ENCODE data around the gene MALAT1. TPM values are rescaled to one million over a fixed set of nuclear protein-coding genes. Genes with fewer than 3 reads are reported as not detected.

The MALAT1 gene
- total and polyA plus RNA-seq, 10 of the 15 experiments (the other 5 are each of a cell fraction or from before 2014, with no cell fraction given), result 448 to 8,160 (median 2,019) TPM

GRCh38 chr11:65539744-65540289 lies 41.0 kb downstream of the MALAT1 start:
- no TSS peak for BruUV-seq (replicated peaks)
- peak overlapping the region; percentile 62; the same call in 1 of the 2 replicates for H3K9ac ChIP-seq (ENCODE audit: control insufficient read depth, insufficient read depth, low read length)
- H3K4me2 ChIP-seq (ENCODE audit: control insufficient read depth, insufficient read depth), result peak overlapping the region; percentile 97
- DNase-seq (ENCODE audit: low read depth, low spot score), result no peak
- no peak for FAIRE-seq
- SMC1A ChIA-PET (ENCODE audit: uncharacterized antibody, unreplicated experiment), result interaction anchor here (1.0 to 4.1 kb wide), 8 partner anchors 12 to 74 kb away, joined by 3 to 48 read pairs (median 14); partner anchors contain the start of genes EHBP1L1, FAM89B, MAP3K11 and PCNX3
- no peaks in the 10 kb centered on the region for H4K20me1 ChIP-seq (ENCODE audit: control insufficient read depth, insufficient read depth)
- H3K27ac ChIP-seq (ENCODE audit: control insufficient read depth, insufficient read depth), result peak overlapping the region; percentile 53
- 46% methylated on average over 31 of the region's 60 CpGs for WGBS (ENCODE audit: insufficient coverage, insufficient replicate concordance, low lambda C conversion rate, missing lambda C conversion rate)
- H3K9me3 ChIP-seq (replicated peaks; ENCODE audit: control insufficient read depth, insufficient read depth, low read length), result no peaks in the 10 kb centered on the region
- H2AFZ ChIP-seq (ENCODE audit: control insufficient read depth, low read depth, low read length), result peak overlapping the region; percentile 96
- RAD21 ChIA-PET (ENCODE audit: unreplicated experiment), result interaction anchor here (0.5 to 4.1 kb wide), 17 partner anchors 9 to 175 kb away, joined by 3 to 58 read pairs (median 5); partner anchors contain the start of genes EHBP1L1, FAM89B, PCNX3 and RELA
- CTCF ChIA-PET, result interaction anchor here (0.6 to 4.2 kb wide), 21 partner anchors 9 to 256 kb away, joined by 3 to 89 read pairs (median 6); partner anchors contain the start of genes DPF2, FAM89B, KCNK7 and RELA
- POLR2A ChIA-PET, result interaction anchor here (0.6 to 3.7 kb wide), 14 partner anchors 10 to 214 kb away, joined by 3 to 34 read pairs (median 5); partner anchors contain the start of genes EHBP1L1, FAM89B, MAP3K11 and PCNX3
- H3K79me2 ChIP-seq (ENCODE audit: control insufficient read depth, insufficient read depth, low read length), result no peaks in the 10 kb centered on the region
- peaks cover 5% of the 10 kb centered on the region in 2 experiments; a peak in 3 of 4 replicates for H3K36me3 ChIP-seq (ENCODE audit: control insufficient read depth in 2 of 2, insufficient read depth in 2 of 2, low read length in 1 of 2)
- peak overlapping the region; percentile 72 for H3K4me3 ChIP-seq
- peaks cover 6% of the 10 kb centered on the region for H3K4me1 ChIP-seq (ENCODE audit: control insufficient read depth, insufficient read depth, low read length)
- intact Hi-C loops (cut with micrococcal nuclease; ENCODE audit: unreplicated experiment) (loop anchor here (1.0 to 2.0 kb wide), 2 partner anchors 48 to 75 kb away; partner anchors contain the start of genes MAP3K11 and PCNX3), in situ Hi-C loops (cut with MboI) (no loop called here)
- no peaks in the 10 kb centered on the region for H3K27me3 ChIP-seq (replicated peaks in 1 of 2; ENCODE audit: control insufficient read depth in 2 of 2, insufficient read depth in 2 of 2, low read length in 1 of 2)
- ATAC-seq, result peak; percentile 87
- TF ChIP-seq SKIL (IDR thresholded peaks at IDR 0.05; ENCODE audit: low read depth, poor library complexity, severe bottlenecking) (no peak), SMARCA5 (IDR thresholded peaks at IDR 0.05) (no peak), LARP7 (IDR thresholded peaks at IDR 0.05) (peak; percentile 32; the same call in 1 of the 2 replicates), CREB1 (IDR thresholded peaks at IDR 0.05; ENCODE audit: low read depth) (no peak), ZNF687 (IDR thresholded peaks at IDR 0.05) (0 out of 2 replicates have a peak, but pooled peaks have one; percentile 22), MEF2B (IDR thresholded peaks at IDR 0.05; ENCODE audit: partially characterized antibody, poor library complexity, severe bottlenecking) (peak; percentile 1), ZNF217 (IDR thresholded peaks at IDR 0.05) (no peak), ATF7 (IDR thresholded peaks at IDR 0.05; ENCODE audit: low read depth) (no peak), GATAD2B (conservative IDR thresholded peaks at IDR 0.05; ENCODE audit: low read depth) (no peak; the same call in 1 of the 2 replicates), RFX5 (IDR thresholded peaks at IDR 0.05; ENCODE audit: low read depth, low read length) (no peak), YBX1 (IDR thresholded peaks at IDR 0.05) (no peak), SMAD1 (IDR thresholded peaks at IDR 0.05; ENCODE audit: low read depth, partially characterized antibody) (no peak), USF2 (IDR thresholded peaks at IDR 0.05; ENCODE audit: borderline replicate concordance, low read depth, low read length) (no peak), NFYB (IDR thresholded peaks at IDR 0.05; ENCODE audit: insufficient read depth, low read depth, low read length) (no peak), EGR1 (IDR thresholded peaks at IDR 0.05; ENCODE audit: borderline replicate concordance in 1 of 2, low read depth in 2 of 2, low read length in 2 of 2) (no peak), ZNF24 (IDR thresholded peaks at IDR 0.05) (no peak)

Data from GM12878 (cell line).